Activated T-cell treated with anti-CD3 and anti-CD28 coated beads, Interleukin-2, amount 50 U/mL, for 48 hours (primary cell): Measurements from ENCODE around the gene THOC5.
A peak's percentile ranks its signal among the peaks of the same experiment; 100 is the strongest.
"Not testable (repeated sequence)": the region's sequence is repeated elsewhere in the genome, so short reads cannot be mapped to it uniquely, and the experiment has no call there.

Experiments
- DNase-seq, 2 experiments: peaks; one replicate each; pipeline ENCODE4 v3.0.0-alpha.2; 2020

The THOC5 gene

DNA sequence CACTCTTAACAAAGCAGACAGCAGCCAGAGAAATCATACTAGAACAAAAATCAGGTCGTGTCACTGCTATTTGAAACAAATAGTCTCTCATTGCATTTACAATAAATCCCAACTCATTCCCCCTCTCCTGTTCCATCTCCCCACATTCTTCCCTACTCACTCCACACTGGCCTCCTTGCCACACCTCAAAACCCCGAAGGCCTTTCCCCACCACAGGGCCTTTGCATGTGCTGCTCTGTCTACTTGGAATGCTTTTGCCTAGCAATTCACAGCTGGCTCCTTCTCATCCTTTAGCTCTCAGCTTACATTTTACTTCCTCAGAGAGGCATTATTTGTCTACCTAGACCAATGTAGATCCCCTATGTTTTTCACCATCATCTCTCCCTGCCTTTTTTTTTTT, 6.3 kb upstream of the THOC5 start:
- no peak for DNase-seq

DNA sequence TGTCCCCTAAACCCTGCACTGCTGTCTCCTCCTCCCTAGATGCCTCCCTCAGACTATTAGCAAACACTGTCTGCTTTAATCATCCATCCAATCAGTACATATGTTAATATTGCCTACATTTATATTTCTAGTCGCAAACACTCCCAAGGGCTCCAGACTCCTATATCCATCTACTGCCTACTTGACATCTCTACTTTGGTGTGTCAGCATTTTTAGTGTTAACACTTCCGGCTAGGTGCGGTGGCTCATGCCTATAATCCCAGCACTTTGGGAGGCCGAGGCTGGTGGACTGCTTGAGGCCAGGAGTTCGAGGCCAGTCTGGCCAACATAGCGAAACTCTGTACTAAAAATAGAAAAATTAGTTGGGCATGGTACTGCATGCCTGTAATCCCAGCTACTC, 5.5 kb upstream of the THOC5 start:
- DNase-seq: no peak

DNA sequence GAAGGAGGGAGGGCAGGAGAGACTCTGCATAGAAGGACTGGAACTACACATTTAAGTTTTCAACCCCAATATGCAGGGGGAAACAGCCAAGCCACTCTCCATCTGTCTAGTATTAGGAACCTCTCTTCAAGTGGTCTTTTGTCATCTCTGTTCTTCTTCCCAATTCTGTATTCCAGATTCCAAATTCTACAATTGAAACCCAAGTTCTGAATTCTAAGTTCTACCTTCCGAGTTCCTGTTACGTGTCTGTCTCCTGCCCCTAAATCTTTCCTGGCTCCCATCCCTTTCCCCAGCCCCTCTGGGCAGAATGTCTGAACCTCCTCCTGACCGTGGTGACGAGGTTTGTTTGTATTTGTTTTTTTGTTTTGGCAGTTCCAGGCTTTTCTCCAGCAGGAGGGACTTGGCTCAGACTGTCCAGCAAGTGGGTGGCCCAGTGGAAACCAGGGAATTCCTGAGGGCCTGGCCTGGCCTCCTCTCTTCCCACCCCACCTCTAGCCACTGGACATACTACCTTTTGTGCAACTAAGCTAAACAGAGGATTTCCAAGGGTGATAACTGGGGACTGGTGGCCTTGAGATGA, 1.6 kb upstream of the THOC5 start:
- no peak for DNase-seq

DNA sequence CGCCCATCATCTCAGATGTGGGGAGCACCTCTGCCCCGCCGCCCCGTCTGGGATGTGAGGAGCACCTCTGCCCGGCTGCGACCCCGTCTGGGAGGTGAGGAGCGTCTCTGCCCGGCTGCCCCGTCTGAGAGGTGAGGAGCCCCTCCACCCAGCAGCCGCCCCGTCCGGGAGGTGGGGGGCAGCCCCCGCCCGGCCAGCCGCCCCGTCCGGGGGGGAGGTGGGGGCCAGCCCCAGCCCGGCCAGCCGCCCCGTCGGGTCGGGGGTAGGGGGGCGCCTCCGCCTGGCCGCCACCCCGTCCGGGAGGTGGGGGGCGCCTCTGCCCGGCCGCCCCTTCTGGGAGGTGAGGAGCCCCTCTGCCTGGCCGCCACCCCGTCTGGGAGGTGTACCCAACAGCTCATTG, 1.2 kb downstream of the THOC5 start:
- not testable (repeated sequence) for DNase-seq

DNA sequence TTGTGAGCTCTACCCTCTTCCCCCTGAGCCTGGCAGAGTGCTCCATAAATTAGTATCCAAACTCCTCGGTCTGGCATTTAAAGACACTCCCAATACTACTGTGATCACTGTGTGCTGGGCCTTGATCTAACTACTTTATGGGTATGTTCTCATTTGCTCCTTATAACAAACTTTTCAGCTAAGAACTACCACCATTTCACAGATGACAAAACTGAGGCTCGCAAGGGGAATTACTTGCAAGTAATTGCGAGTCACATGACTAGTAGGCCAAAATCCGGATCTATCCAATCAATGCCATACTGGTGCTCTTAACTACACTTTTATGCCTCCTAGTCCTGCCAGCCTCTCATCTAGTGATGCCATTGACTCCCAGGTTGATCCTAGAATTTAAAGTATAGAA, 3.6 kb downstream of the THOC5 start:
- DNase-seq: no peak

DNA sequence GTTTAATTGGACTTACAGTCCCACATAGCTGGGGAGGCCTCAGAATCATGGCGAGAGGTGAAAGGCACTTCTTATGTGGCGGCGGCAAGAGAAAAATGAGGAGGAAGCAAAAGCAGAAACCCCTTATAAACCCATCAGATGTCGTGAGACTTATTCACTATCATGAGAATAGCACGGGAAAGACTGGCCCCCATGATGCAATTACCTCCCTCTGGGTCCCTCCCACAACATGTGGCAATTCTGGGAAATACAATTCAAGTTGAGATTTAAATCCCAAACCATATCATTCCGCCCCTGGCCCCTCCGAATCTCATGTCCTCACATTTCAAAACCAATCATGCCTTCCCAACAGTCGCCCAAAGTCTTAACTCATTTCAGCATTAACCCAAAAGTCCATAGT, 8.5 kb downstream of the THOC5 start:
- DNase-seq: not testable (repeated sequence)

DNA sequence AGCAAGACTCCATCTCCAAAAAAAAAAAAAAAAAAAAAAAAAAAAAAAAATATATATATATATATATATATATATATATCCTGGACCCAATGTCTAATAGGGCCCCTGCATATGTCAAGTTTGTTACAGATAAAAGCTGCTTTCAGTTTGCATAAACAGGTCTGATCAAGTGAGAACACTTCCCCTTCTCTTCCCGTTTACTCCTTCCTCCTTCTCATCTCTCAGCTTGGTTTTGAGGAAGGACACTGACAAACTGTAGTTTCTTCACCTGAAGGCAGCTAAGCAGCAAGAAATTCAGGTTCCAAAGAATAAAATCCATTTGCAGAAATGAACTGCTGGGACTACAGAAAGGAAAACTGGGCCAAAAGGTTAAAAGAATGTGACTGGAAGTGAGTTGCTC, 11.7 kb downstream of the THOC5 start:
- no peak for DNase-seq

DNA sequence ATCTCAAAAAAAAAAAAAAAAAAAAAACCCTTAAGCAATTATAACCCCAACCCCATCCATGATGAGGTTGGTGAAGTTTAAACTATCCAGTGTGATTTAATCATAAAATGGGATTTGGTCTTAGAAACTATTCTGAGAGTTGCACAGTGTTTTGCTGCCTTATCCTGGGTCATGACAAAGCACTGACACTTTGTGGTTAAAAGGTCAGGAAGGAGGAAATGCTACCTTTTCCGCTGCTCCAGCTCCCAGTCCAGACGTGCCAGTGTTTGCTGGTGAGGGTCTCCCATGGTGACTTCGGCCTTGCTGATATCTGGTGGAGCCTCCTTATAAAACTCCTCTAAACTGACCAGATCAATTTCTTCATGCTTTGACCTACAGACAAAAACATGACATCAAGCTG, 14.5 kb downstream of the THOC5 start:
- DNase-seq: no peak

DNA sequence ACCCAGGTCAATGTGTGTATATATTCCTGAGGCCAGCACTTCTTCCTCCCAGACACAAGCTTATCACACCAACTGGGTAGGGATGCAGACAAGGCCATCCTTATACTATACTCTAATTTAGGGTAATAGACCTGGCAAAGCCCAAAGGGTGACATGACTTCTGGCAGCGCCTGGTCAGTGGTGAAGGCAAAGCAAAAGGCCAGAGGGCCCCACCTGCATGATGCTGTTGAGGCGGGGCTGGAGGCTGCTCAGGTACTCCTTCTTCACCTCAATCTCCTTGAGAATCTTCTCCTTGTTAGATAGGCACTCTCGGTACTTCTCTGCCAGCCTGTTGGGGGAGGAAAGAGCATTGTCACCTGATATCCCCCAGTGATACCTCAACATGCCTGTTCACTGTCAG, 17.1 kb downstream of the THOC5 start:
- no peak for DNase-seq

DNA sequence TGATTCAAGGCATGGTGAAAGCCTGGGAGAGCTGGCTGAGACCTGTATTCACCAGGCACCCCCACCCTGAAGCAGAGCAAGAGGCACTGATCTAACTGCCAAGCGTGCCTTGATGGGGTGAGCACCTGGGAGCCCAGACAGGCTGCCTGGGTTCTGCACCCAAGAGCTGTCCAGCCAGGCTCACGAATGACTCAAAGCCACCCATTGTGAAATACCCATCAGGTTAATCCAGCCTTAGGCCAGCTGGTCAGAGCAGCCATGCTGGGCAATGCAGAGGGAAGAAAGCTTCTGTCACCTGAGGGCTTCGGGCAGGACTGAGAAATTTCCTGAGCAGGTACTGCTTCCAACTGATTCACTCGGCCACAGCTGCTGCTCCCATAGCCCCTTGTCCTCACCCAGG, 22.1 kb downstream of the THOC5 start:
- no peak for DNase-seq

DNA sequence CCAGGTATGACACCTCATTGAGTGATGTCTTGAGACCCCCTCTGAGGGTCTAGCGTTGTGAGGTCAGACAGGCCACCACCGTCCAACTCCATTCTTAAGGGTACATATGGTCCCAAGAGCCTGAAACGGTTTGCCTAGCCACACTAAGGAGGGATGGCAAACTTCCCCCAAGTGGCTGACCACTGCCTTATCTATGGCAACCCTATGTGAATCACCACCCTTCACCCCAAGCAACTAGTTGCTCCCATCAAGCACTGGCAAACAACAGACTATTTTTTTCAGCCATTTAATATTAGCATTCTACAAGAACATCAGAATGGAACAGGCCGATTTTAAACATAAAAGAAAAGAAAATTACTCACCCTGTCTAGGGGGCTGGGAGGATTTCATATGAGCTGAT, 22.8 kb downstream of the THOC5 start:
- DNase-seq: no peak

DNA sequence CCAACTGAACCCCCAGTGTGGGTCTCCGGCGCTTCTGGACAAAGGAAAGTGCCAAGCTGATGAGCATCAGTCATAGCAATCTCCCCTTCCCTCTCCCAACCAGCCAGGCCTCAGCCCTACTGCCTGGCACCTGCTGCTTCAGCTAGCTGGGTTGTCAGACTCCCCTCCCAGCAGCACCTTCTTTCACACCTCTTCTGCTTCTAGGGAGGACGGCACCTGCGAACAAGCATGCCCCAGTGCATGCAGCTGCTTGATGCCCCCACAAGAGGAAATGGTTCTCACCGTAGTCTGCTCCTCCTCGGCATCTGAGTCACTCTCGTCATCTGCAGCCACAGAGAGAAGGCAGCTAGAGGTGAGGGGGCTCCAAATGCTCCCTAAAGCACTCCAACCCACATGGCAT, 25.4 kb downstream of the THOC5 start:
- DNase-seq: no peak

DNA sequence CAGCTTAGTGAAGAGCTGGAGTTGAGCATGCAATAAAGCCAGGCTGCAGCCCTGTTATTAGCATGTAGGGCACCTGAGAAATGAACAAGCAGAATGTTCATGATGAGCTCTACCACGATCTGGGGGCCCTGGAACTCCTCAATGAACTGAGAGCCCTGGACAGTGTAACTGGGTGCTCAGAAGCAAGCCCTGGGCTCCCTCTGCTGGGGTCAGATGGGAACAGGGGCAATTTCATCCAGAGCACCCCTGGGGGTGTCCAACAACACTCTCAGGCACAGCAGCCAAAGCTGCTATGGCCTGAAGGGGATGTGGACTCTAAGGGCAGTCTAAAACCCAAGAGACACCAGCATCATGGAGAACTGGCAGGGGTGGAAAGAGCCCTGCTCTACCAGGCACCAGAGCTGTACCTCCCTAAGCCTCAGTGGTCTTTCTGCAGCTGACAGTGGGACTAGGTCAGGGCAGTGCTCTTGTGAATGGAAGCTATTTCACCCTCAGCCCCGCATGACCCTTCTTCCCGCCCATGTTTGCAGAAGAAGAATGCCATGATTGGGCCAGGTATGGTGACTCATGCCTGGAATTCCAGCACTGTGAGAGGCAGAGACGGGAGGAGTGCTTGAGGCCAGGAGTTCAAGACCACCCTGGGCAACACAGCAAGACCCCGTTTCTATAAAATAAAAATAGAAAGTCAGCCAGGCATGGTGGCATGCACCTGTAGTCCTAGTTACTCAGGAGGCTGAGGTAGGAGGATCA, 28.9 kb downstream of the THOC5 start:
- peak; percentile 24 to 34 for DNase-seq

DNA sequence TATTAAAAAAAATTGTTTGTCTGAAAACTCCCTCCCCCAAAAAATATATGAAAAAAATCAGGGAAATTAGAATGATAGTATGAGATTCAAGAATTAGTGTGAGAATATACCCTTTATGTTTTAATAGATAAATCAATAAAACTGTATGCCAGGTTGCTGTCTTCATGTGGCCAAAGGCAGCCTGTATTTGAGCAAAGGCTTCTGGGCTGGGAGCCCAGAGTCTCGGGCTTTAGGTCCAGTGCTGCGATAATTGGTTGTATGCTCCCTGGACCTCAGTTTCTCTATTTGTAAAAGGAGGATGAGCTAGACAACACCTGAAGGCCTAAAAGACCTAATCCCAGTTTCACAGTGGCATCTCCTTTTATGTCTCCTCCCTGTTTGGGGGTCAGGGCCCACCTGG, 29.8 kb downstream of the THOC5 start:
- DNase-seq: no peak

DNA sequence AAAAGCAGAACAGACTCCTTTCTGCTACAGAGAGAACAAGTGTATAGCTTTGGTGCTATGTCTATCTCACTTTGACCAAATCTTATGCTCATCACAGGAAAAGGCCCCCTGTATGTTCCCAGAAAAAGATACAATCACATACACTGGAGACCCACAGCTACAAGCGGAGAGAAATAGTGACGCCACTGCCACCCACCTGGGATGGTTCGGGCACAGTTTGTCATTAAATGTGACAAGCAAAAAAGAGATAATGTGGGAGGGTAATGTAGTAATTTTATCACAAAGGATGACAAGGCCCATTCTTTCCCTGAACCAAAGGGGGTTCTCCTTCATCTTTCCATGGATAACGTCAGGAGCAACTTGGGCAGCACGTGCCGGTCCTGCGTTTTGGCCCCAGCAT, 32.0 kb downstream of the THOC5 start:
- no peak for DNase-seq

DNA sequence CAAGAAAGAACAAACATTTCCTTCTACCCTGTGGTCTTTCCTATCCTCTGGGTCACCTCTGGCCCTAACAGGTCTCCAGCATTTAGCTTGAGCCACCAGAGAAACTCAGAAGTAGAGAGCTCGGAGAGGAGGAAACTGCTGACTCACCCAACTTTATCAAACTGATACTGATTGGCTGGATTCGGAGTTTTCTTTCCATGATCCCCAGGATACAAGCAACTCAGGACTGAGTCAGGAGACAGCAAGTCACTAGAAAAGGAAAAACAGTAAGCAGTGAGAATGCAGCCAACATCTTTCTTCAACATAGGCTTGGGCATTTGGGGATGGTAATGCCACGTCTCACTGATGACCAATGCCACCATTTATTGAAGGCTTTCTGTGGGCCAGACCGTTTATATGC, 32.7 kb downstream of the THOC5 start:
- DNase-seq: no peak

DNA sequence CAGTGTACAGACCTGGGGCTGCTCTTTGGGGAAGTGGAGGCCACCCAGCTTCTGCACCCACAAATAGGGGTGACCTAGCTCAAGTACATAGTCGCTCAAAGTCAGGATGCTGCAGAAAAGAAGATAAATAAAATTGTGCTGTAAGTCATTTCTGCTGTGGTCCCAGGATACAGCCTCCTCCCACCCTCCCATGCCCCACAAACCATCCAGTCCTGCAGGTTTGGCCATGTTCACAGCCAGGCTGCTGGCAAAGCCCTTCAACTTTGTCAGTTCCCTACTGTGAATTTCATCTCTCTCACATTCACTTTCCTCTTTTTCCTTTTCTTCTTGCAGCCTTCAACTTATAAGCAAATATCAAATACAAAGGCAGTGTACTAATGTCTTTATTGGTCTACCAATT, 33.6 kb downstream of the THOC5 start:
- DNase-seq: no peak

DNA sequence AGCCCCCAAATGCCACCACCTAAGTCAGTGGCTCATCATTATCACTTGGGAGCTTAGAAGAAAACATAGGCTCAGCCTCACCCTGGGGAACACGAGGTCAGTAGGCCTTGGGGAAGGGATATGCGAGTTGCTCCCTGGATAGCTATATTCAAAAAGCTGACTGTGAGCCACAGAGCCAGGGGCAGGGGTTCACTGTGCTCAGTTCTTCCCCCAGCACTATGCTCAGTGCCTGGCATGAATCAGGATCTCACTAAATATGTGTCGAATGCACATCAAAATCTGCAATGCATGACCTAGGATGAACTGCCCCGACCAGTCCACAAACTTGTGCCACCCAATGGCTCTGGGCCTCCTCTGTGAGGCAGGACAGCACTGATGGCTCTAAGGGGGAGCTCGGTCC, 35.1 kb downstream of the THOC5 start:
- no peak for DNase-seq

DNA sequence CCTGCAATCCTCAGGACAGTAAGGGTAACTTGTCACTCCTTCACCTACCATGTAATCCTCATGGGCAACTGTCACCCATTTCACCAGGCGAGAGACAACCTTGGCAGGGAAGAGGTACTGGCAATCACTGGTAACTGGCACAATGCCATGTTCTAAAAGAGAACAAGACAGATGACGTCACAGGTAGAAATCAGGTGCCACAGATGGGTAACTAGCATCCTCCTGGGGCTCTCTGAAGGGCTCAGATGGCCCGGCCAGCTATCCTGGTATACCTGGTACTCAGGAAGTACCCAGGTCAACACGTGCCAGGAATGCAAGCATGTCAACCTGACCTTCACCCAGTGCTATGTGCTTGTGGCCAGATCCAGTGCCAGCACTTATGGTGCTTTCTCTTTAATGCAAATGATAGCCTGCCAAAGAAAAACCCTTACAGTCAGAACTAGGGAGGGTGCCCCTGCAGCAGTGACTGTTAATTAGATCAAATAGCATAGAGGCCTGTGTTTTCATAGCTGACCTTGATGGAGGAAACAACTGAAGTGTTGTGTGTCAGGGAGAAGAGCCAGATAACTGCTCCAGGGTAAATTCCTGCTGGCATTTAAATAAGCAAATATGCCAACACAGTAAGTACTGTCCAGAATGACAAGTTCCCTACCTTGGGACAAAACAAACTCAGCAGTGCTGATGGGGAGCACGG, 36.2 kb downstream of the THOC5 start:
- no peak for DNase-seq

DNA sequence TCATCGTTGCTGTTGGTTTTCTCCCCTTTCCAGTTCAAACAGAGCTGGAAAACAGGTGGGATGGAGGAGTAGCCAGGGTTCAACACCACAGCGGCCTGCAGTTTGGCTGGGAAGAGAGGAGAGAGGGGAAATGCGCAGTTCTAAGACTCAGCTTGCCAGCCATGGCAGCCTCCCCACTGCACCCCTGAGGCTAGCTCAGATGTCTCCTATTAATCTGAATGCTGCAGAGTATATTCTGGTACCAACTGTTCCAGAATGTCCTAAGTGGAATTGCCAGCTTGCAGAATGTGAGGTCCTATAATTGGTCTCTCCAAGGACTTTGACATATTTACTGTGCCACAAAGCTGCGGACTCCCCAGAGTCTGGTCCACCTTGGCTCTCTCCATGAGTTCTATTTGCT, 41.5 kb downstream of the THOC5 start:
- DNase-seq: no peak

DNA sequence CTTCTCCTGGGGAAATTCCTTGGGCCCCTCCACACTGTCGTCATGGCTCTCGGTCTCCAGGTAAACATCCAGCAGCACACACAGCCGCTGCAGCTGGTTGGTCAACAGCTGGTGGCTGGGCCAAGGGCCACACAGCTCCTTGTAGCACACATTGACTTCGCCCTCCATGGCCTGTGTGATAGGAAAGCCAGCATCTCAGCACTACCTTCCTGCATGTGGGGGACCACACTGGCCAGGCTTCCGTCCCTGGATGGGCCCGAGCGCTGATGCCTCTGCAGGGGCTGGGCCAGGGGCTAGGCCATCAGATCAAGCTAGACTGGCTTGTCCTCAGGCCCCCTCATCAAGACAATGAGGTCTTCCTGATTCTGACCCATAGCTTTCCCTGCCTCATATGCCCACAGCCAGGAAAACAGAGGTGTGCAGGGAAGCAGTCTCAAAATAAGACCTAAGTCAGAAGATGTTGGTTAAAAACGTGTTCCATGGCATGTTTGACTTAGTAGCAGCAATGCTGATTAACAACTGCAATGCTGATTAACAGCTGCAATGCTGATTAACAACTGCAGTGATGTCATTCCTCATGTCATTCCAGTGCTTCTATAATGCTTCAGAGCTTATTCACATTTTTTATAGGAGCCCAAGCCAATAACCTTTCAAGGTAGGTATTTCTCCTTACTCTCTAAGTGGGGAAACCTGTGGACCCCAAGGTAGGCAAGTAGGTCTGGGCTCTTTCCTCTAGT, 42.3 kb downstream of the THOC5 start:
- DNase-seq: no peak

DNA sequence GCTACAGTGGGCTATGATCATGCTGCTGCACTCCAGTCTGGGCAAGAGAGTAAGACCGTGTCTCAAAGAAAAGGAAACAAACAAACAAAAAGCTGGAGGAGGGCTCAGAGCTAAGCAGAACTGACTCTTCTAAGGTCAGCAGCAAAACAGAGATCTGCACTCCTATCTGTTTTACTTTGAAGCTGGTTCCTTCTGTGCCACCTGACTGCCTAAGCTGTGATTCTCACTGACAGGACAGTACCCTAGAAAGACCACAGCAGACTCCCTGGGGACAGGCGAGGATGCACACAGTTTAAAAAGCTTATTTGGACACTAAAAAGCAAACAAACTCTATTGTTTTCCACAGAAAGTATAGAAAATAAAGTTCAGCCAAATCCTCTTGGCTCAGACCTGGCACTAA, 43.0 kb downstream of the THOC5 start:
- DNase-seq: no peak

DNA sequence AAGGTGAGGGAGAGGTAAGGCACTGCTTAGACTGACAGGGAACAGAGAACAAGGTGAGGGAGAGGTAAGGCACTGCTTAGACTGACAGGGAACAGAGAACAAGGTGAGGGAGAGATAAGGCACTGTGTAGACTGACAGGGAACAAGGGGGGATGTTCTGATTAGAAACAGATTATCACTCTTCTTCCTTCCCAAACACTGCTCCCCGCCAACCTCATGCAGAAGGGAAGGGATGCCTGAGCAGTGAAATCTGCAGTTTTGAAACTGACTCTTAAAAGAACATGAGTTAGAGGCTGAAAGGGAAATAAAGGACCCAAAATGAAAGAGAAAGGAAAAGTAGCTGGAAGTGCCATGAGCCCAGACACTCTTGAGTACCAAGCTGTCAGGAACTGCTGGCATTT, 43.7 kb downstream of the THOC5 start:
- no peak for DNase-seq

DNA sequence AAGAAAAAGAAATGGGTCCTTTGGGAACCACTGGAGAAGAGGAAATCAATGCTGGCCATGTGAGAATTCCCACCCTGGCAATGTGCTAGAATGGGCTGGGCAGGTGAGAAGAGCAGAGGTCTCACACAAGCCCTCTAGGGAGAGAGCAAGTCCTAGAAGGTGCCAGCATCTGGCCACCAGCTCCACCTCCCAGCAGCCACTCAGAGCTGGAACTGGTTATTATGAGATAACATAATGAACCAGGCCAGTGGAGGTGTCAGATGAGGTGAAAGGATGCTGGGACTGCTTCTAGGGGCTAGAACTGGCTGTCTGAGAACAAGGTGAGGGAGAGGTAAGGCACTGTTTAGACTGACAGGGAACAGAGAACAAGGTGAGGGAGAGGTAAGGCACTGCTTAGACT, 44.3 kb downstream of the THOC5 start:
- no peak for DNase-seq
